ENCODE measurements around the gene TBX10. TPM values are rescaled to one million over a fixed set of nuclear protein-coding genes. Genes with fewer than 3 reads are reported as not detected.

The TBX10 gene
- total RNA-seq, 1 donor from 2014 or later, result not detected

- FAIRE-seq (no peak), DNase-seq (ENCODE audit: low read depth) (no peak)
- Histone ChIP-seq H2AFZ (ENCODE audit: low read depth, low read length) (no peak overlapping the region), H3K4me1 (ENCODE audit: insufficient read depth, low read length) (peaks cover 7% of the 10 kb centered on the region), H3K4me3 (ENCODE audit: insufficient read depth, low read depth, low read length) (no peak overlapping the region), H3K4me2 (ENCODE audit: low read length) (no peak overlapping the region), H4K20me1 (ENCODE audit: insufficient read depth, low read length) (no peaks in the 10 kb centered on the region), H3K36me3 (ENCODE audit: insufficient read depth, low read length) (peaks cover 6% of the 10 kb centered on the region), H3K9ac (ENCODE audit: low read length) (no peak overlapping the region), H3K79me2 (ENCODE audit: insufficient read depth, low read length) (peaks cover 7% of the 10 kb centered on the region), H3K27me3 (ENCODE audit: insufficient read depth, low read length) (peaks cover 8% of the 10 kb centered on the region), H3K27ac (ENCODE audit: low read depth, low read length) (no peak overlapping the region), H3K9me3 (ENCODE audit: insufficient read depth, low read depth, low read length) (no peaks in the 10 kb centered on the region)
- Mint-ChIP-seq H3K9me3 (ENCODE audit: unreplicated experiment) (no peaks in the 10 kb centered on the region), H3K4me1 (ENCODE audit: low read depth, unreplicated experiment) (peaks cover 3% of the 10 kb centered on the region), H3K4me3 (ENCODE audit: unreplicated experiment) (no peak overlapping the region), H3K36me3 (ENCODE audit: low read depth, unreplicated experiment) (peaks cover 2% of the 10 kb centered on the region), H3K27ac (ENCODE audit: unreplicated experiment) (no peak overlapping the region), H3K27me3 (ENCODE audit: low read depth, unreplicated experiment) (peaks cover 9% of the 10 kb centered on the region)
- TF ChIP-seq CTCF (IDR thresholded peaks at IDR 0.05; ENCODE audit: insufficient read depth, low read depth, low read length) (no peak), EZH2 (IDR thresholded peaks at IDR 0.05; ENCODE audit: insufficient read depth, low read length) (no peak)
Measured at GRCh38 chr11:67612751-67613150, 26.8 kb downstream of the TBX10 start.

DNA sequence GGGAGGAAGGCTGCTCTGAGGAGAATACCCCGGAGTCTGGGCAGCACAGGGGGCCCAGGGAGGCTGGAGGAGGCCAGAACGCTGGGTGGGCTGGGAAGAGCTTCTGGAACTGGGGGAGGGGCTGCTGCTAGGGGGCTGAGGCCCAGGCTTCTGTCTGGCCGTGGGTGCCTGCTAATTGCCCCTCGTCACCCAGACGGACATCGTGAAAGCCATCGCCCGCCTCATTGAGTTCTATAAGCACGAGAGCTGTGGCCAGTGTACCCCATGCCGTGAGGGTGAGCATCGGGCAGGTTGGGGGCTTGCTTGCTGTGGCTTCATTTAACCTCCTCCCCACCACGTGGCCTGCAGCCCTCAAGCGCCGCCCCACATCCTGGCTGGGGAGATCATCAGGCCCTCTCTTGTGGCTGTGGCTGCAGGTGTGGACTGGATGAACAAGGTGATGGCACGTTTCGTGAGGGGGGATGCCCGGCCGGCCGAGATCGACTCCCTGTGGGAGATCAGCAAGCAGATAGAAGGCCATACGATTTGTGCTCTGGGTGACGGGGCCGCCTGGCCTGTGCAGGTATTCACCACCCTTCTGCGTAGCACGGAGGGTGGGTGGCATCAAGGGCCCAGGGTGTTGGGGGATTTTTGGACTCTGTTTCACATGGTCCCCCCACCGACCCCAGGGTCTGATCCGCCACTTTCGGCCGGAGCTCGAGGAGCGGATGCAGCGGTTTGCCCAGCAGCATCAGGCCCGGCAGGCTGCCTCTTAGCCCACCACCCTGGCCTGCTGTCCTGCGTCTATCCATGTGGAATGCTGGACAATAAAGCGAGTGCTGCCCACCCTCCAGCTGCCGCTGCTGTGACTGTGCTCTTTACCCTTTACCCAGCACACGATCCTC, 27.6 kb downstream of the TBX10 start:
- H3K27ac Mint-ChIP-seq (ENCODE audit: unreplicated experiment), result no peak overlapping the region
- no peaks in the 10 kb centered on the region for H3K9me3 Mint-ChIP-seq (ENCODE audit: unreplicated experiment)
- no peak for FAIRE-seq
- peaks cover 2% of the 10 kb centered on the region for H3K36me3 Mint-ChIP-seq (ENCODE audit: low read depth, unreplicated experiment)
- DNase-seq (ENCODE audit: low read depth), result no peak
- H3K4me1 Mint-ChIP-seq (ENCODE audit: low read depth, unreplicated experiment), result peaks cover 4% of the 10 kb centered on the region
- no peak overlapping the region for H3K4me3 Mint-ChIP-seq (ENCODE audit: unreplicated experiment)
- peaks cover 2% of the 10 kb centered on the region for H3K27me3 Mint-ChIP-seq (ENCODE audit: low read depth, unreplicated experiment)
- Histone ChIP-seq H3K27me3 (ENCODE audit: insufficient read depth, low read length) (peaks cover under 1% of the 10 kb centered on the region), H3K79me2 (ENCODE audit: insufficient read depth, low read length) (peaks cover 15% of the 10 kb centered on the region), H3K9me3 (ENCODE audit: insufficient read depth, low read depth, low read length) (no peaks in the 10 kb centered on the region), H3K9ac (ENCODE audit: low read length) (no peak overlapping the region), H3K27ac (ENCODE audit: low read depth, low read length) (no peak overlapping the region), H2AFZ (ENCODE audit: low read depth, low read length) (no peak overlapping the region), H4K20me1 (ENCODE audit: insufficient read depth, low read length) (no peaks in the 10 kb centered on the region), H3K4me3 (ENCODE audit: insufficient read depth, low read depth, low read length) (no peak overlapping the region), H3K4me2 (ENCODE audit: low read length) (no peak overlapping the region), H3K36me3 (ENCODE audit: insufficient read depth, low read length) (peaks cover 6% of the 10 kb centered on the region), H3K4me1 (ENCODE audit: insufficient read depth, low read length) (peaks cover 11% of the 10 kb centered on the region)
- TF ChIP-seq EZH2 (IDR thresholded peaks at IDR 0.05; ENCODE audit: insufficient read depth, low read length) (no peak), CTCF (IDR thresholded peaks at IDR 0.05; ENCODE audit: insufficient read depth, low read depth, low read length) (no peak)

GRCh38 chr11:67611165-67611564, 28.4 kb downstream of the TBX10 start:
- Mint-ChIP-seq H3K4me3 (ENCODE audit: unreplicated experiment) (no peak overlapping the region), H3K36me3 (ENCODE audit: low read depth, unreplicated experiment) (peaks cover 2% of the 10 kb centered on the region), H3K27ac (ENCODE audit: unreplicated experiment) (no peak overlapping the region), H3K4me1 (ENCODE audit: low read depth, unreplicated experiment) (peaks cover 4% of the 10 kb centered on the region), H3K27me3 (ENCODE audit: low read depth, unreplicated experiment) (no peaks in the 10 kb centered on the region), H3K9me3 (ENCODE audit: unreplicated experiment) (no peaks in the 10 kb centered on the region)
- Histone ChIP-seq H3K4me2 (ENCODE audit: low read length) (no peak overlapping the region), H3K4me1 (ENCODE audit: insufficient read depth, low read length) (peaks cover 11% of the 10 kb centered on the region), H3K9me3 (ENCODE audit: insufficient read depth, low read depth, low read length) (no peaks in the 10 kb centered on the region), H3K27ac (ENCODE audit: low read depth, low read length) (no peak overlapping the region), H3K4me3 (ENCODE audit: insufficient read depth, low read depth, low read length) (no peak overlapping the region), H3K36me3 (ENCODE audit: insufficient read depth, low read length) (peaks cover 6% of the 10 kb centered on the region), H3K9ac (ENCODE audit: low read length) (no peak overlapping the region), H4K20me1 (ENCODE audit: insufficient read depth, low read length) (no peaks in the 10 kb centered on the region), H2AFZ (ENCODE audit: low read depth, low read length) (no peak overlapping the region), H3K79me2 (ENCODE audit: insufficient read depth, low read length) (peaks cover 17% of the 10 kb centered on the region), H3K27me3 (ENCODE audit: insufficient read depth, low read length) (no peaks in the 10 kb centered on the region)
- FAIRE-seq (no peak), DNase-seq (ENCODE audit: low read depth) (no peak)
- TF ChIP-seq EZH2 (IDR thresholded peaks at IDR 0.05; ENCODE audit: insufficient read depth, low read length), result no peak
- TF ChIP-seq CTCF (IDR thresholded peaks at IDR 0.05; ENCODE audit: insufficient read depth, low read depth, low read length), result no peak
